Activated naive CD8-positive, alpha-beta T cell treated with anti-CD3 and anti-CD28 coated beads, Interleukin-2, amount 50 U/mL, for 24 hours (primary cell): ENCODE data around the gene MTSS2.

ENCODE experiments used
- ATAC-seq: fragments of 150-1000 bp; cut with Tn5 transposase; one replicate; pipeline ENCODE4 v1.10.0; 2021
- DNase-seq: peaks from one replicate; pipeline ENCODE4 v3.0.0; 2021
- H3K27ac Mint-ChIP-seq: one replicate; pipeline ENCODE4 v1.8.0; 2021; ENCODE audit warnings: mild to moderate bottlenecking, mixed read lengths
- H3K27me3 Mint-ChIP-seq: one replicate; pipeline ENCODE4 v1.8.0; 2021; ENCODE audit warnings: mixed read lengths
- H3K36me3 Mint-ChIP-seq: one replicate; pipeline ENCODE4 v1.8.0; 2021; ENCODE audit warnings: low read depth, mixed read lengths
- H3K4me1 Mint-ChIP-seq: one replicate; pipeline ENCODE4 v1.8.0; 2021; ENCODE audit warnings: mixed read lengths
- H3K4me3 Mint-ChIP-seq: one replicate; pipeline ENCODE4 v1.8.0; 2021; ENCODE audit warnings: mild to moderate bottlenecking, moderate library complexity, mixed read lengths
- H3K9me3 Mint-ChIP-seq: one replicate; pipeline ENCODE4 v1.8.0; 2021; ENCODE audit warnings: mixed read lengths

The MTSS2 gene

DNA sequence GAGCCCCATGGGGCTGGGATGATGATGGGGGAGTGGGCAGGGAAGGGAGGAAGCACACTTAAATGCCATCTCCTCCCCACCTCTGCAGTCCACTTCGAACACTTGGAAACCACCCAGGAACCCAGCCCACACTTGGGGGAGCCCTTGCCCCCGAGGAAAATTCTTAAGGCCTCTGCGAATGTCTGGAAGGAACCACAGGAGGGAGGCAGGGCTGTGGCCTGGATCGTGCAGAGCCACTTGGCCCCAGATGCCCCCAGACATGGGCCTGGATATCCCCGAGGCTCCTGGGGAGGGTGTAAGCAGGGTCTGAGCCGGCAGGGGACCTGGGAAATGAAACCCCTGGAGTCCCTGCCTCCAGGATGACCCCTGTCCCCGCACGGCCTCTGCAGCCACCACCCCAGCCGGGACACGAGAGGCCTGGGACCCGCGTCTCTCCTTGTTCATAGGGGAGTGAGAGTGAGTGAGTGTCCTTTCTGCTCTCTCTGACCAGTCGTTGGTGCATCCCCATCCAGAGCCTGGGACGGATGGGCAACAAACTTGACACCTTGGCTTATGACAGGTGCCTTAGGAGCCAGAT lies 11.8 kb upstream of the MTSS2 start:
- H3K27me3 Mint-ChIP-seq = no peaks in the 10 kb centered on the region
- H3K36me3 Mint-ChIP-seq = peaks cover 7% of the 10 kb centered on the region
- no peak overlapping the region for H3K27ac Mint-ChIP-seq
- DNase-seq (no peak), ATAC-seq (no peak)
- no peak overlapping the region for H3K4me3 Mint-ChIP-seq
- peaks cover 29% of the 10 kb centered on the region for H3K4me1 Mint-ChIP-seq
- no peaks in the 10 kb centered on the region for H3K9me3 Mint-ChIP-seq

DNA sequence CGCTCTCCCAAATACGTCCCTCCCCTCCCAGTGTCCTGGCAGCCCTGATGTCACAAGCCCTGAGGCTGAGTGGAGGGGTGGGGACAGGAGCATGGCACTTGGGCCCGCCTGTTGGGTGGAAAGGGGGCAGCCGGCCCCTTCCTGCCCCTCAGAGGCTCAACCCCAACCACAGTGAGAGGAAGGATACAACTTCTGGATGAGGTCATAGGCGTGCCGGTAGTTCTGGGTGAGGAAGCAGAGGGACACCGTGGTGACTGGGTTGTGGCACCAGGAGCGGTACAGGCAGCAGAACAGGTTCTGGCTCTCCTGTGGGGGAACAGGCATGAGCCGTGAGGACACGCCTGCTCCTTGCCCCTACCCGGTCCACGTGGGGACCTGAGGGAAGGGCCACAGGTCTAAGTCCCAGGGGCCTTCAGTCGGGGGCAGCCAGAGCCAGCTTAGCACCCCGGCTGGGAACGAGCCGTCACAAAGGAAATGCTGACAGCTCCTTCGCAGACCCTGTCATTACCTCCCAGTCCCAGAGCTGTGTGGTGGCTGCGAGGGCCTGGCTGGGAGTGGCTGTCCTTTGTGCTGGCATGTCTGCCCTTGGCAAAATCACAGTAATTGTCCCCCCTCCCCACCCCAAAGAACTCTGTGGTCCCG lies 11.2 kb upstream of the MTSS2 start:
- ATAC-seq (peak; percentile 85), DNase-seq (peak; percentile 45)
- Mint-ChIP-seq H3K4me3 (no peak overlapping the region), H3K27me3 (no peaks in the 10 kb centered on the region), H3K4me1 (peaks cover 29% of the 10 kb centered on the region), H3K9me3 (no peaks in the 10 kb centered on the region), H3K27ac (peak overlapping the region; percentile 49), H3K36me3 (peaks cover 7% of the 10 kb centered on the region)

DNA sequence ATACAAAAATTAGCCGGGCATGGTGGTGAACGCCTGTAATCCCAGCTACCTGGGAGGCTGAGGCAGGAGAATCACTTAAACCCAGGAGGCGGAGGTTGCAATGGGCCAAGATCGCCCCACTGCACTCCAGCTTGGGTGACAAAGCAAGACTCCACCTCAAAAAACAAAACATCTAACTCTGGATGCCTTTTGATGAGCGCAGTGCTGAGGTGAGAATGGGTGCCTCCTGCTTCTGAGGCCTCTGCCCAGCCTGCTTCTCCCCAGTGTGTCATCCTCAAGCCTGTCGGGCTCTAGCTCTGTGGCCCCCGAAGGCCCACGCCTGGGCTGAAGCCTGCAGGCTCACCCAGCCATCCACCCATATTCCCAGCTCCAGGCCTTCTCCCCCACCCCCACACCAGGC lies 10.5 kb upstream of the MTSS2 start:
- DNase-seq (no peak), ATAC-seq (no peak)
- Mint-ChIP-seq H3K36me3 (peaks cover 7% of the 10 kb centered on the region), H3K4me1 (peaks cover 29% of the 10 kb centered on the region), H3K27me3 (no peaks in the 10 kb centered on the region), H3K4me3 (no peak overlapping the region), H3K9me3 (no peaks in the 10 kb centered on the region), H3K27ac (no peak overlapping the region)

DNA sequence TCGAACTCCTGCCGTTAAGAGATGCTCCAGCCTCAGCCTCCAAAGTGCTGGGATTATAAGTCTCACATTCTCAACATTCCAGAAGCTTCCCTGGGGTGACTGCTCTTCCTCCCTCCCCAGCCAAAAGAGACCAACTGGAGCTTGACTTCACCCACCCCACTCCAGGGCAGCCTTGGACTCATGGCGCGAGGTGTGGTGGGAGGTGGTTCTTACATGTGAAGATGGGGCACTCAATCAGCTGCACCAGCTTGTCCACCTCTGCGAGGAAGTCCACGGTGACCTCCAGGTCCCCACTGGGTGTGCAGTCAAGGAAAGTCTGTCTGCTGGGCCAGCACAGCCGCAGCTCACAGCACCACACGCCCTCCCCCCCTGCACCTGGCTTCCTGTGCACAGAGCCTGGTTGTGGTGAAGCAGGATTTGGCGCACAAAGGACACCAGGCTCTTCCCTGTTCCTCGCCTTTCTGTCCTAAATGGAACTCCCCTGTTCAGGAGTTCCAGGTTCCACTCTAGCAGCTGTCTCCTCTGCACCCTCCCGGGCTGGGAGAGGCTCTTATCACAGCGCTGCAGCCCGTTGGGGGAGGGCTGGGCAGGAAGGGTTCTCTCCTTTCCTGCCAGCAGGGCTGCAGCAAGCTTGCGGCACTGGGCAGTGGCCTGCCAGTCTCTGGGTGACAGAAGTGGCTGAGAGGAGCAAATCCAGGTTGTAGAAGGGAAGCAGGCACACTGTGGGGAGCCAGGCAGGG lies 9.6 kb upstream of the MTSS2 start:
- H3K27ac Mint-ChIP-seq = no peak overlapping the region
- H3K4me3 Mint-ChIP-seq = no peak overlapping the region
- H3K4me1 Mint-ChIP-seq = peaks cover 29% of the 10 kb centered on the region
- H3K36me3 Mint-ChIP-seq = peaks cover 7% of the 10 kb centered on the region
- ATAC-seq (no peak), DNase-seq (no peak)
- H3K27me3 Mint-ChIP-seq = no peaks in the 10 kb centered on the region
- H3K9me3 Mint-ChIP-seq = no peaks in the 10 kb centered on the region

DNA sequence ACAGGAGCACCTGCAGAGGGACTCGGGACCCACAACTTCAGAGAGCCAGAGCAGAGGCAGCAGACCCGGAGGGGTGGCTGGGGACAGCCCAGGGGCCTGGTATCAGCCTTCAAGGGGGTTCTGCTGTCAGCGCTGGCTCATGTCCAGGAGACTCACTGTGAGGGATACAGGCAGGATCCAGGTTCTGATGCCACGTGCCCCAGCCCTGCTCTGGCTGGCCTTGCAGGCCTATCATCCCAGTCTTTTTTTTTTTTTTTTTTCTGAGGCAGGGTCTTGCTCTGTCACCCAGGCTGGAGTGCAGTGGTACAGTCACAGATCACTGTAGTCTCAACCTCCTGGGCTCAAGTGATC lies 9.0 kb upstream of the MTSS2 start:
- H3K36me3 Mint-ChIP-seq = peaks cover 7% of the 10 kb centered on the region
- H3K27ac Mint-ChIP-seq = no peak overlapping the region
- DNase-seq (no peak), ATAC-seq (no peak)
- no peaks in the 10 kb centered on the region for H3K9me3 Mint-ChIP-seq
- no peak overlapping the region for H3K4me3 Mint-ChIP-seq
- peaks cover 29% of the 10 kb centered on the region for H3K4me1 Mint-ChIP-seq
- no peaks in the 10 kb centered on the region for H3K27me3 Mint-ChIP-seq

DNA sequence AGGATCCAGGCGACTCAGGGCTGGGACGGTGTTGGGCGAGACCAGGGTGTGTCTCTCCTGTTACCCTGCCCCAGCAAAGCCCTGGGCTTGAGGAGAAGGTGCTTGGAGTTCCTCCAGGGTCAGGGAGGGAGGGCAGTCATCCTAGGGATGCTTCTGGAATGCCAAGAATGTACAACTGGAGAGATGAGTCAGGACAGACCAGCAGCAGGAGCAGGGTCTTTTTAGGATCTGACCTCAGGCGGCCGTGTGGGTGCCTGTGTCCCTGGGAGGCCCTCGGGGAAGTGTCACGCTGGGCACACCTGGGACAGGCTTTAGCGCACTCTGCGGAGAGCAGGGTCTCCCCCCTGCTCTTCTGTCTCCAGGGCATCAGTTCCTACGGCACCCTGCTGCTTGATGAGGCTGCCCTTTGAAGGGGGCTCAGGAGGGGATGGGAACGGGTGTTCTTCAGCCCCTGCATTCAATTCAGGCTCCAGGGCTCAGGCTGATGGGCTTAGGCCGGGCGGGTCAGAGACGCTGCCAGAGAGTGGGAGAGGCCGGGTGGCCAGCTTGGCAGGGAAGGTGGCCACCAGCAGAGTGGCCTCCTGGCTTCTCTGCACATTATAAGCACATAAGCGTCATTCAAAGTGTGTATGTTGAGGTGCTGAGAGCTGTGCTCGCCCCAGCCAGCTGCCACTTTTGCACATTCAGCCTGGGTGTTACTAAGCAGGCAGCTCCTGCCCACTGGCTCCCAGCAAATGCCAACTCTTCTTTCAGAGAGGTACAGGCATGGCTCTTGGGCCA lies 8.4 kb upstream of the MTSS2 start:
- Mint-ChIP-seq H3K4me1 (peaks cover 29% of the 10 kb centered on the region), H3K4me3 (no peak overlapping the region), H3K9me3 (no peaks in the 10 kb centered on the region), H3K27ac (no peak overlapping the region), H3K27me3 (no peaks in the 10 kb centered on the region), H3K36me3 (peaks cover 7% of the 10 kb centered on the region)
- DNase-seq = no peak
- no peak for ATAC-seq

DNA sequence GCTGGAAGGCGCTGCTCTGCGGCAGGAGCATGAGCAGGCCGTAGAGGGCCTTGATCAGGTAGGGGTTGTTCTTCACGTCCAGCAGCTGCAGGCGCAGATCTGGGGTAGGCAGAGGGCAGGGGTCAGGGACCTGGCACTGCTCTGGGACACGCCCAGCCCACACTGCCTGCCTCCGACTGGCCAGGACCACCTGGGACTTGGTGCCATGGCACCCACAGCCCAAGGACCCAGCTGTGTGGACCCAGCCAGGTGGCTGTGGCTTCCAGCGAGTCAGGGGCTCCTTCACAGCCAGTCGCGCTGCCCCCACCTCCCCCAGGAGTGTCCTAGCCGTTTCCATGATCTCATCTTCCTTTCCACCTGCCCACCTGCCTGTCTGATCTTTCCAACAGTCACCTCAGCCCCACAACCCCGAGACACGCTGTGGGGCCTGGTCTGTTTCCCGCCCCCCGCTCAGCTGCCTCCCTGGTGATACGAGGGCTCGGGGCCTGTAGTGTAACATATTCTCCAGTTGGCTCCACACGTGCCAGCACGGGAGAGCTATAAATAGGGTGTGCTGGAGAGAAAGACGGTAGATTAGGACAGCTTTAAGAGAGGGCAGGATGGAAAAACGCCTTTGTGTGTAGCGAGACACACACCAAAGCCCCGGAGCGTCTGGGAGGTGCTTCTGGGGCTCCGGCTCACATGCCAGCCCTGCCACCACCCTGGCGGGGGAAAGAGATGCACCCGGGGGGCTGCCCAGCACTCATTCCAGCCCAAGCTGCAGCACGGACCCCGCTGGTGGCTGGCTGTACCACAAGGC lies 7.2 kb upstream of the MTSS2 start:
- peaks cover 25% of the 10 kb centered on the region for H3K4me1 Mint-ChIP-seq
- peak overlapping the region; percentile 55 for H3K27ac Mint-ChIP-seq
- ATAC-seq (no peak), DNase-seq (no peak)
- no peak overlapping the region for H3K4me3 Mint-ChIP-seq
- H3K27me3 Mint-ChIP-seq = no peaks in the 10 kb centered on the region
- peaks cover 6% of the 10 kb centered on the region for H3K36me3 Mint-ChIP-seq
- no peaks in the 10 kb centered on the region for H3K9me3 Mint-ChIP-seq

DNA sequence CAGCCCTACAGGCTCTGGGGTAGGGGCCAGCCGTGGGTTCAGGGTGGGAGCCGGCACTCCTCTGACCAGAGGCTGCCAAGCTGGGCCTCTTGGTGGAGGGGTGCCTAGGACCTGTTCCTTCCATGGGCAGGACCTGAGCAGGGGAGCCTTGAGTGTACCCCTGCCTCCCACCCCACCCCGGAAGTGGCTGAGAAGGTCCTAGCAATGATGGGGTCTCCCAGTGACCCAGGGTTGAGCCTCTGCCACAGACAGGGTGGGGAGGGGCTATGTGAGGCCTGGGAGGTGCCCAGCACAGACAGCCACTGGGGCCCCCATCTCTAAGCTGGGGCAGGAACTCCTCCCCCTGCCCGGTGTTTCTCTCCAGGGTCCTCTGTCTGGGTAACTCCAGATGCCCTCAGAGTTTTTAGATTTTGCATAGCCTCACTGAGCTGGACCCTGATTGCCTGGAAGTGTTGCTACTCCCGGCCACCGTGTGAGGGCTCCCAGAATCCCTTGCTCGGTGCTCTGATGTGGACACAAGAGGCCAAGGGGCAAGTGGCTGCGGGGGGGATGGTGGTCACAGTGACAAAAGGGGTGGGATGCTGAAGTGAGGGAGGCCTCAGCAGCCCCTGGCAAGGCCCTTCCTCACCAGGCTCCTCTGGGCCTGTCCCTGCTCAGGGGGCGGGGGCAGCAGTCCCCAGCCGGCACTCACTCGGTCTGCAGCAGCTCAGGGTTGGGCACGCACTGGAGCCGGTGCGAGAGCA lies 6.4 kb upstream of the MTSS2 start:
- no peak overlapping the region for H3K27ac Mint-ChIP-seq
- no peaks in the 10 kb centered on the region for H3K9me3 Mint-ChIP-seq
- no peak for DNase-seq
- peaks cover 21% of the 10 kb centered on the region for H3K4me1 Mint-ChIP-seq
- no peak overlapping the region for H3K4me3 Mint-ChIP-seq
- no peak for ATAC-seq
- H3K27me3 Mint-ChIP-seq = no peaks in the 10 kb centered on the region
- peaks cover 2% of the 10 kb centered on the region for H3K36me3 Mint-ChIP-seq

DNA sequence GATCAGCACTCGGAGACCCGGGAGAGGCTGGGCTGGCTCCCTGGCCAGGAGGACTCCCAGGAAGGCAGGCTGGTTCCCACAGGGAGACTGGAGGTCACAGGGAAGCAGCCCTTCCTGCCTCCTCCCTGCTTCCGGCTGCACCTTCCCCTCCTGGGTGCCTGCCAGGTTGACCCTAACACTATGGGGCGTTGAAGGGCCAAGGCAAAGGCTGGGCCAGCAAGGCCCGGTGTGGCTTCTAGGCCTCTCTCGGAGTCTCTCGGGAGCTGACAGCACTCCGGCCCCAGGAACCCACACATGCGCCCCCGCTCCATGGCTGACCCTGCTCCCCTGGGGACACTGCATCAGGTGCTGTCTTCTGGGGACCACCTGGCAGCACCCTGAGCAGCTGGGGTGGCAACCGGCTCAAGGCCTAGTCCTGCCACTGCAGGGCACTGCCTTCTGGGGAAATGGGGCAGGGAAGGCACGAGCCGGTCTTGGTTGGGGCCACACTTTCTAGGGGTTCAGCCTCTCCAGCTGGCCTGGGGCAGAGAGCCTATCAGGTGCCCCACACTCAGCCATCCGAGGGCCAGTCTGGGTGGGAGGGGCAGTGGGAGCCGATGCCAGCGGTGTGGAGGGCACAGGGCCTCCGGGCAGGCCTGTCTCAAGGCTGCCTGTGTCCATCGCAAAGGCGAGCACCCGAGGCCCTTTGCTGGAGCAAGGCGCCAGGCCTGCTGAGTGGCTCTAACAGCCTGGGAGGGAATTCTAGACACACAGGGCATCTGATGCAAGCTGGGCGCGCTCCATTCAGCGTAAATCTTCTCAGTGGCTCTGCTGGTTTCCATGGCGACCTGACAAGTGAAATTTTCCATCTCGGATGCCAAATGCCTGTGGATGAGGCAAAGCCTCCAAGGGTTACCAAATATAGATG lies 5.6 kb upstream of the MTSS2 start:
- no peaks in the 10 kb centered on the region for H3K9me3 Mint-ChIP-seq
- H3K27me3 Mint-ChIP-seq = peaks cover 3% of the 10 kb centered on the region
- ATAC-seq (no peak), DNase-seq (no peak)
- H3K4me1 Mint-ChIP-seq = peaks cover 14% of the 10 kb centered on the region
- peaks cover 2% of the 10 kb centered on the region for H3K36me3 Mint-ChIP-seq
- H3K27ac Mint-ChIP-seq = no peak overlapping the region
- no peak overlapping the region for H3K4me3 Mint-ChIP-seq

DNA sequence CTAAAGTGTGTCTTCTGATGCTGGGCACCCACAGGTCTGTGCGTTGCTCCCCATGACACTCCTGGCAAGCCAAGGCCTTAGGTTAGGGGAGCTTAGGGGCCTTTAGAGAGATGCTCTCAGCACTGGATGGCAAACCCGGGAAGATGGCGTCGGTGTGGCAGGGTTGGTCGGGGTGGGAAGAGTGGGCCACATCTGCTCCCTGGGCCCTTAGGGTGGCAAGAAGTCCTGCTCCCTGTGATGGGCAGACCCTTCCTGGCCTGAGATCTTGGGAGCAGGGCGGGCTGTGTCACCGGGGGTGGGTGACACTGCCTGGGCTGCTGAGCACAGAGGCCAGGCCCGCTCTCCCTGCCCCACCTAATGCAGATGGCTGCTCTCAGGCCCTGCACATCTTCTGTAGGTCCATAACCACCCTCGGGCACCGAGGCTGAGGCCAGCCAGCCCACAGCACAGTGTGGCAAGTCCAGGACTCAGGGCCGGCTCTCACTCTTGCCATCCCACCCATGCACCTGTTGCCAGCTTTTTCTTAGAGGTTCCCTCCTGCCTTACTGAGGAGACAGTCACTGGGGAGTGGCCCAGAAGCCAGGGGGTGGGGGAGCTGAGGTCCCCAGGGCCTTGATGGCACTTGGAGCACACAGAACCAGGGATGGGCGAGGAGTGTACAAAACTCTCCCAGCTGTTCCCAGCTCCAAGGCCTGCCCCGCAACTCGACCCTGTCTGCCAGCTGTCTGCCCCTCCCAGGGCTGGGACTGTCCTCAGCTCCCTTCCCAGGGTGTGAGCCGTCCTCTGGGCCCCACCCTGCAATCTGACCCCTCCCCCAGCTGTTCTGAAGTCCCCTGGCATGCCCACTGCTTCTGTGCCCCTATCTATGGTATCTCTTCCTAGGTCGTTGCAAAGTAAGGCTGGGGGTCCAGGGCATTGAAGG lies 4.4 kb upstream of the MTSS2 start:
- DNase-seq (no peak), ATAC-seq (no peak)
- no peak overlapping the region for H3K27ac Mint-ChIP-seq

DNA sequence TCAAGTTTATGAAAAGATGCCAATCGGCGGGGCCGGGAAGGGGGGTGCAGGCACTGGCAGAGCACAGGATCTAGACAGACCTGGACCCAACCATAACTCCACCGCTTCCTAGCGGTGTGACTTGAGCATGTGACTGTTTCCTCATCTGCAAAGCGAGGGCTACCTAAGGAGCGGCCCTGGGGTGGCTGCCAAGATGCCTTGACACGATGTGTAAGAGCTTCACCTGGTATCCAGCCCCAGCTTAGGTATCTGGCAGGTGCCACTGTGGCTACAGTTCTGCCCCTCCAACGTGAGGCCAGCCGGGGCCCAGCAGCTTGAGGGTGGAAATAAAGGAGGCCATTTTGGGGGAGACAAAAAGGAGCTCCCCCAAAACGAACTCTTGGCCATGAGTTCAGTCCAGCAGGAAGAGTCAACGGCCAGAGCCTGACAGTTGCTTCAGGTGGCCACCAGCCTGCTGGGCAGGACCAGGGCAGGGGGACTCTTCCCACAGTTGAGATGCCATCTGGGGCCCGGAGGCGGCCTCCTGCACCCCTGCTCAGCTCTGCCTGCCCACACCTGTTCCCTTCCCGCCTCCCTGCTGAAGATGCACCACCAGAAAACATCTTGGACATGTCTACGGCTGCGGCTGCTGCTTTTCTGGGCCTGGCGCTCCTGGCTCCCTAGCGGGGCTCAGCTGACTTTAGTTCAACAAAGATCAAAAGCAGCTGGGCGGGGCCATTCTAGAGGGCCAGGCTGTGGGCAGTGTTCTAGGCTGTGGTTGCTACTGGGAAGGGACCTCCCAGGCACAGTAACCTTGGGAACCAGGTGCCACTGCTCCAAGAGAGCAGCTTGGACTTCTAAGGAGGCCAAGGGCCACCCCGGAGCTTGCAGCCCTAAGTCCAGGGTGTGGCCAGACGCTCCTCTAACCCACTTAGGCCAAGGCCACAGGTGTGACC lies 3.4 kb upstream of the MTSS2 start:
- H3K4me1 Mint-ChIP-seq = peaks cover 6% of the 10 kb centered on the region
- no peak overlapping the region for H3K27ac Mint-ChIP-seq
- H3K36me3 Mint-ChIP-seq = no peaks in the 10 kb centered on the region
- peaks cover 7% of the 10 kb centered on the region for H3K27me3 Mint-ChIP-seq
- DNase-seq (no peak), ATAC-seq (no peak)
- H3K4me3 Mint-ChIP-seq = no peak overlapping the region
- no peaks in the 10 kb centered on the region for H3K9me3 Mint-ChIP-seq

More for the DNA sequence above, 4.4 kb upstream of the MTSS2 start:
- peaks cover 5% of the 10 kb centered on the region for H3K4me1 Mint-ChIP-seq
- H3K9me3 Mint-ChIP-seq = no peaks in the 10 kb centered on the region
- no peak overlapping the region for H3K4me3 Mint-ChIP-seq
- H3K27me3 Mint-ChIP-seq = peaks cover 4% of the 10 kb centered on the region
- no peaks in the 10 kb centered on the region for H3K36me3 Mint-ChIP-seq
